ENCODE results near the gene RBMS1. TPM values are rescaled to one million over a fixed set of nuclear protein-coding genes. Genes with fewer than 3 reads are reported as not detected.
A peak's percentile ranks its signal among the peaks of the same experiment; 100 is the strongest.

RBMS1 gene
- total and polyA plus RNA-seq, 2 of the 13 experiments (the other 11 are each of a cell fraction or from before 2014, with no cell fraction given), result 55.5 to 110 TPM

DNA sequence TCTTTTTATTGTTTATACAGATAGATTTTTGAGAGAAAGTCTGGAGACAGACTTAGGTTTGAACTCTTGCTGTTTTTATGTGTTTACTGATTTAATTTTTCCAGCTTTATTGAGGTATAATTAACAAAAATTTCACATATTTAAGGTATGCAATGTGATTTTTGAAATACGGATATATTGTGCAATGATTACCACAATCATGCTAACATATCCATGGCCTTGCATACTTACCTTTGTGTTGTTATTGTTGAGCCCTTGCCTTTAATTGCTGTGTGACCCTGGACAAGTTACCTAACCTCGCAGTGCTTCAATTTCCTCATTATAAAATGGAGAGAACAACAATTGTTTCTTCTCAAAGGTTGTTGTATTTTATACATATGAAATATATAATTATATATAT lies 13.9 kb upstream of the RBMS1 start:
- H3K9me3 ChIP-seq (ENCODE audit: low read length), result no peaks in the 10 kb centered on the region
- in situ Hi-C loops (cut with HindIII; ENCODE audit: extremely low pct_ligation_motif_present, low pct_unique_long_range_greater_than_20kb) (no loop called here), intact Hi-C loops (cut with micrococcal nuclease; ENCODE audit: unreplicated experiment) (no loop called here)
- BruUV-seq (replicated peaks), result no TSS peak
- no peak overlapping the region for H3K9ac ChIP-seq (ENCODE audit: insufficient read depth, low read depth, low read length)
- no peak overlapping the region; the same call in 1 of the 2 replicates for H3K4me2 ChIP-seq (ENCODE audit: low read depth, low read length)
- no peaks in the 10 kb centered on the region for H3K36me3 ChIP-seq (replicated peaks in 1 of 2; ENCODE audit: control insufficient read depth in 1 of 2, insufficient read depth in 2 of 2, low read length in 2 of 2)
- H4K20me1 ChIP-seq (ENCODE audit: insufficient read depth, low read length), result no peaks in the 10 kb centered on the region
- WGBS (ENCODE audit: low lambda C conversion rate), result 0% methylated on average over 2 of the region's 2 CpGs
- POLR2A ChIA-PET, result no interaction called here
- CTCF ChIA-PET (ENCODE audit: low intra/inter-chr PET ratio, low total read pairs), result no interaction called here
- H3K79me2 ChIP-seq (ENCODE audit: insufficient read depth, low read length), result no peaks in the 10 kb centered on the region
- TF ChIP-seq CEBPB (IDR thresholded peaks at IDR 0.05; ENCODE audit: borderline replicate concordance, low read depth, low read length), result peak; percentile 86; the same call in 1 of the 2 replicates
- TF ChIP-seq, protein P1, sequence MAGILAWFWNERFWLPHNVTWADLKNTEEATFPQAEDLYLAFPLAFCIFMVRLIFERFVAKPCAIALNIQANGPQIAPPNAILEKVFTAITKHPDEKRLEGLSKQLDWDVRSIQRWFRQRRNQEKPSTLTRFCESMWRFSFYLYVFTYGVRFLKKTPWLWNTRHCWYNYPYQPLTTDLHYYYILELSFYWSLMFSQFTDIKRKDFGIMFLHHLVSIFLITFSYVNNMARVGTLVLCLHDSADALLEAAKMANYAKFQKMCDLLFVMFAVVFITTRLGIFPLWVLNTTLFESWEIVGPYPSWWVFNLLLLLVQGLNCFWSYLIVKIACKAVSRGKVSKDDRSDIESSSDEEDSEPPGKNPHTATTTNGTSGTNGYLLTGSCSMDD (CRISPR knock-in tag; IDR thresholded peaks at IDR 0.05), result no peak
- no peak overlapping the region for H3K4me3 ChIP-seq (replicated peaks in 1 of 3; ENCODE audit: insufficient read depth in 1 of 3, low read depth in 2 of 3, low read length in 3 of 3)
- peaks cover 15% of the 10 kb centered on the region for H3K4me1 ChIP-seq (ENCODE audit: insufficient read depth, low read length)
- DNase-seq (ENCODE audit: low spot score) (no peak), FAIRE-seq (no peak), ATAC-seq (no peak)
- no peak overlapping the region for H2AFZ ChIP-seq (ENCODE audit: low read length)
- H3K27me3 ChIP-seq (ENCODE audit: control insufficient read depth in 1 of 2, insufficient read depth in 2 of 2, low read length in 2 of 2), result peaks cover 0 to 24% of the 10 kb centered on the region in 2 experiments; a peak in 2 of 5 replicates
- H3K27ac ChIP-seq (ENCODE audit: extremely low read length, insufficient read depth, low read length), result no peak overlapping the region

DNA sequence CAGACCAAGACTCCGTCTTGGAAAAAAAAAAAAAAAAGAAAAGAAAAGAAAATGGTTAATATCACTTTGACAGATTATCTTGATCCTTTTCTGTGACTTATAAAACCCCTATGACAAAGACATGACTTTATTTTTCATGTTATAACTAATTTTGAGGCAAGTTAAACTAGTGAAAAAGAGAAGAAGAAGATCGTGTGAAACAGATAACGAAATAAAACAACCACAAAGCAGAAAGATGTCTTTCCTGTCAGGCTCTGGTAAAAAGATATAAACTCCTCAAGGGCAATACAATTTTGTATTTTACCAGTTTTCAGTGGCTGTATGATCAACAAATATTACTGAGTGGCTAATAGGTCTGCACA lies 13.4 kb upstream of the RBMS1 start:
- TF ChIP-seq GATAD2A (CRISPR knock-in tag; IDR thresholded peaks at IDR 0.05), result 0 out of 2 replicates have a peak, but pooled peaks have one; percentile 5
- no peak for TF ChIP-seq ELF1 (CRISPR knock-in tag; IDR thresholded peaks at IDR 0.05)
- FAIRE-seq, result no peak

More for the DNA sequence above, 13.4 kb upstream of the RBMS1 start:
- no peak for DNase-seq (ENCODE audit: low spot score)
- peaks cover 0 to 19% of the 10 kb centered on the region in 2 experiments; a peak in 2 of 5 replicates for H3K27me3 ChIP-seq (ENCODE audit: control insufficient read depth in 1 of 2, insufficient read depth in 2 of 2, low read length in 2 of 2)
- no peak overlapping the region for H3K4me3 ChIP-seq (replicated peaks in 1 of 3; ENCODE audit: insufficient read depth in 1 of 3, low read depth in 2 of 3, low read length in 3 of 3)
- intact Hi-C loops (cut with micrococcal nuclease; ENCODE audit: unreplicated experiment), result no loop called here
- no peaks in the 10 kb centered on the region for H3K9me3 ChIP-seq (ENCODE audit: low read length)
- CTCF ChIA-PET (ENCODE audit: low intra/inter-chr PET ratio, low total read pairs), result no interaction called here
- 37% methylated on average over 3 of the region's 3 CpGs for WGBS (ENCODE audit: low lambda C conversion rate)
- in situ Hi-C loops (cut with HindIII; ENCODE audit: extremely low pct_ligation_motif_present, low pct_unique_long_range_greater_than_20kb), result no loop called here
- H3K79me2 ChIP-seq (ENCODE audit: insufficient read depth, low read length), result no peaks in the 10 kb centered on the region
- no peak for ATAC-seq
- no peaks in the 10 kb centered on the region for H3K36me3 ChIP-seq (replicated peaks in 1 of 2; ENCODE audit: control insufficient read depth in 1 of 2, insufficient read depth in 2 of 2, low read length in 2 of 2)
- H3K27ac ChIP-seq (ENCODE audit: extremely low read length, insufficient read depth, low read length), result no peak overlapping the region
- H2AFZ ChIP-seq (ENCODE audit: low read length), result no peak overlapping the region
- no peak overlapping the region for H3K9ac ChIP-seq (ENCODE audit: insufficient read depth, low read depth, low read length)
- peak overlapping the region; percentile 63 for H3K4me2 ChIP-seq (ENCODE audit: low read depth, low read length)
- H4K20me1 ChIP-seq (ENCODE audit: insufficient read depth, low read length), result no peaks in the 10 kb centered on the region
- peaks cover 15% of the 10 kb centered on the region for H3K4me1 ChIP-seq (ENCODE audit: insufficient read depth, low read length)
- no TSS peak for BruUV-seq (replicated peaks)
- POLR2A ChIA-PET, result no interaction called here

Measured in HepG2 (cell line).